ENCODE data around the gene VAV3. TPM values are rescaled to one million over a fixed set of nuclear protein-coding genes. Genes with fewer than 3 reads are reported as not detected.

Gene VAV3
- total and polyA plus RNA-seq, 2 of the 8 experiments (the other 6 are each of a cell fraction or from before 2014, with no cell fraction given): 2.9 to 7.9 TPM

DNA sequence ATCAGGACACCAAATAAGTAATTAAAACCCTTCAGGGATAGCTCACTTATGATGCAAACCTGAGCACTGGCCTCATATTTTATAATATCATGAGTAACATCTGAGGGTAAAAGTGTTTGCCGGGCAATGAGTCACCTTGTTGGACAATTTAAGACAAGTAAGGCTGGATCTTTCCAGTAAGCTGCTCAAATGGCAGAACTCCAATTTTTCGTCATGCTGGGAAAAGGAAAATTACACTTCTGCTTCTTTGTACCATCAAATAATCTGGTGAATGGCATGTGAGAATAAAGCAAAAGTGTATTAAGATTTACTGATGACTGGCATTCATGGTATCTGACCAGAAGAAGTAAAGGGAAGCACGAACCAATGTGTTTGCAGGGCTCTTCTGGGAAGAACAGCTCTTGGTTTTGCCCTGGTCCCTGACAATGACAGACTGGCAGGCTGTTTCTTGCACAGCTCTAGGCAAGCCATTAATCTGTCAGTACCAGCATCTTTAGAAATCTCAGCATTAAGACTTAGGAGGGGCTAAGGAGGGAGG lies 392.2 kb downstream of the VAV3 start:
- no peaks in the 10 kb centered on the region for H3K79me2 ChIP-seq (ENCODE audit: control insufficient read depth in 1 of 2, insufficient read depth in 2 of 2, low read length in 2 of 2)
- no peak overlapping the region for H2BK12ac ChIP-seq (ENCODE audit: low read depth, low read length)
- H3K14ac ChIP-seq (ENCODE audit: insufficient read length): no peak overlapping the region
- CTCF ChIA-PET (ENCODE audit: partially characterized antibody): interaction anchor here (1.9 kb wide), 1 partner anchor 167 kb away, joined by 4 read pairs; no protein-coding TSS in a partner anchor
- no peaks in the 10 kb centered on the region for H4K20me1 ChIP-seq (replicated peaks in 1 of 2; ENCODE audit: control insufficient read depth in 1 of 2, insufficient read depth in 2 of 2, low read length in 2 of 2)
- 84% methylated on average over 3 of the region's 3 CpGs; no CpG with 5 or more reads in 1 of the 2 experiments for WGBS, 2 experiments (ENCODE audit: extremely low coverage in 1 of 2, insufficient coverage in 1 of 2, insufficient read length in 1 of 2, insufficient replicate concordance in 2 of 2, low coverage in 1 of 2, low lambda C conversion rate in 2 of 2, missing lambda C conversion rate in 1 of 2)
- H3K9me3 ChIP-seq (ENCODE audit: insufficient read depth in 2 of 2, low read depth in 1 of 2, low read length in 1 of 2): no peaks in the 10 kb centered on the region
- no peak overlapping the region for H4K8ac ChIP-seq (ENCODE audit: extremely low read depth, insufficient read depth, low read length)
- DNase-seq (ENCODE audit: low read depth in 1 of 2, low spot score in 2 of 2) (no peak), FAIRE-seq (no peak)
- no peak overlapping the region for H2AK5ac ChIP-seq (ENCODE audit: low read depth, low read length)
- H3K9ac ChIP-seq (replicated peaks in 1 of 4; ENCODE audit: extremely low read depth in 1 of 4, low read depth in 3 of 4, low read length in 3 of 4): peak overlapping the region in 1 of 4 experiments; percentile 13; a peak in 1 of 7 replicates
- H2BK120ac ChIP-seq (replicated peaks; ENCODE audit: low read depth, low read length): no peak overlapping the region
- H3K56ac ChIP-seq (replicated peaks; ENCODE audit: insufficient read length, low read depth, low read length): no peak overlapping the region
- no peak overlapping the region for H3K4me3 ChIP-seq (ENCODE audit: extremely low read depth in 1 of 4, insufficient read depth in 2 of 4, low read depth in 3 of 4, low read length in 4 of 4)
- H3K4me1 ChIP-seq (replicated peaks in 1 of 4; ENCODE audit: control insufficient read depth in 3 of 4, insufficient read depth in 4 of 4, low read length in 3 of 4): no peaks in the 10 kb centered on the region
- no peak overlapping the region for H4K91ac ChIP-seq (replicated peaks; ENCODE audit: insufficient read length, low read length)
- no peak overlapping the region for H3K4ac ChIP-seq (replicated peaks; ENCODE audit: insufficient read length, low read depth, low read length)
- H3K27me3 ChIP-seq (replicated peaks in 1 of 4; ENCODE audit: control insufficient read depth in 3 of 4, extremely low read depth in 1 of 4, insufficient read depth in 3 of 4, low read length in 3 of 4): no peaks in the 10 kb centered on the region
- H2BK5ac ChIP-seq (ENCODE audit: low read depth, low read length): no peak overlapping the region
- H3K27ac ChIP-seq (ENCODE audit: low read depth, low read length): no peak overlapping the region
- no peak overlapping the region for H3K18ac ChIP-seq (ENCODE audit: extremely low read depth, low read length)
- H2AFZ ChIP-seq (ENCODE audit: low read length): no peak overlapping the region
- H3K36me3 ChIP-seq (ENCODE audit: control insufficient read depth in 2 of 4, insufficient read depth in 4 of 4, low read length in 3 of 4): no peaks in the 10 kb centered on the region
- H2BK15ac ChIP-seq (ENCODE audit: low read length): no peak overlapping the region
- POLR2A ChIA-PET (ENCODE audit: partially characterized antibody): interaction anchor here (0.6 to 1.0 kb wide), 2 partner anchors 299 to 1650 kb away, joined by 3 read pairs; no protein-coding TSS in a partner anchor
- no peak overlapping the region for H4K5ac ChIP-seq (ENCODE audit: insufficient read length, low read depth, low read length)
- no peak overlapping the region for H3K4me2 ChIP-seq (ENCODE audit: insufficient read depth in 1 of 2, low read depth in 2 of 2, low read length in 2 of 2)
- no peak overlapping the region for H2BK20ac ChIP-seq (ENCODE audit: low read length)
- H3K79me1 ChIP-seq (ENCODE audit: low read depth, low read length): no peaks in the 10 kb centered on the region
- H3K23ac ChIP-seq (ENCODE audit: insufficient read length): no peak overlapping the region
- H3K23me2 ChIP-seq (ENCODE audit: low read depth, low read length): no peaks in the 10 kb centered on the region
- no peak for TF ChIP-seq KDM1A (IDR thresholded peaks at IDR 0.05; ENCODE audit: borderline replicate concordance, low read length)
- TF ChIP-seq JUN (IDR thresholded peaks at IDR 0.05; ENCODE audit: low read depth, low read length): no peak
- no peak for TF ChIP-seq SIX5 (IDR thresholded peaks at IDR 0.05; ENCODE audit: low read depth, low read length)
- TF ChIP-seq, protein P1, sequence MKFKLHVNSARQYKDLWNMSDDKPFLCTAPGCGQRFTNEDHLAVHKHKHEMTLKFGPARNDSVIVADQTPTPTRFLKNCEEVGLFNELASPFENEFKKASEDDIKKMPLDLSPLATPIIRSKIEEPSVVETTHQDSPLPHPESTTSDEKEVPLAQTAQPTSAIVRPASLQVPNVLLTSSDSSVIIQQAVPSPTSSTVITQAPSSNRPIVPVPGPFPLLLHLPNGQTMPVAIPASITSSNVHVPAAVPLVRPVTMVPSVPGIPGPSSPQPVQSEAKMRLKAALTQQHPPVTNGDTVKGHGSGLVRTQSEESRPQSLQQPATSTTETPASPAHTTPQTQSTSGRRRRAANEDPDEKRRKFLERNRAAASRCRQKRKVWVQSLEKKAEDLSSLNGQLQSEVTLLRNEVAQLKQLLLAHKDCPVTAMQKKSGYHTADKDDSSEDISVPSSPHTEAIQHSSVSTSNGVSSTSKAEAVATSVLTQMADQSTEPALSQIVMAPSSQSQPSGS (IDR thresholded peaks at IDR 0.05; ENCODE audit: low read length): no peak
- TF ChIP-seq, protein P2, sequence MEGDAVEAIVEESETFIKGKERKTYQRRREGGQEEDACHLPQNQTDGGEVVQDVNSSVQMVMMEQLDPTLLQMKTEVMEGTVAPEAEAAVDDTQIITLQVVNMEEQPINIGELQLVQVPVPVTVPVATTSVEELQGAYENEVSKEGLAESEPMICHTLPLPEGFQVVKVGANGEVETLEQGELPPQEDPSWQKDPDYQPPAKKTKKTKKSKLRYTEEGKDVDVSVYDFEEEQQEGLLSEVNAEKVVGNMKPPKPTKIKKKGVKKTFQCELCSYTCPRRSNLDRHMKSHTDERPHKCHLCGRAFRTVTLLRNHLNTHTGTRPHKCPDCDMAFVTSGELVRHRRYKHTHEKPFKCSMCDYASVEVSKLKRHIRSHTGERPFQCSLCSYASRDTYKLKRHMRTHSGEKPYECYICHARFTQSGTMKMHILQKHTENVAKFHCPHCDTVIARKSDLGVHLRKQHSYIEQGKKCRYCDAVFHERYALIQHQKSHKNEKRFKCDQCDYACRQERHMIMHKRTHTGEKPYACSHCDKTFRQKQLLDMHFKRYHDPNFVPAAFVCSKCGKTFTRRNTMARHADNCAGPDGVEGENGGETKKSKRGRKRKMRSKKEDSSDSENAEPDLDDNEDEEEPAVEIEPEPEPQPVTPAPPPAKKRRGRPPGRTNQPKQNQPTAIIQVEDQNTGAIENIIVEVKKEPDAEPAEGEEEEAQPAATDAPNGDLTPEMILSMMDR (IDR thresholded peaks at IDR 0.05; ENCODE audit: control extremely low read depth in 1 of 3, insufficient read depth in 1 of 3, low read depth in 1 of 3, low read length in 3 of 3): no peak
- TF ChIP-seq, protein P3, sequence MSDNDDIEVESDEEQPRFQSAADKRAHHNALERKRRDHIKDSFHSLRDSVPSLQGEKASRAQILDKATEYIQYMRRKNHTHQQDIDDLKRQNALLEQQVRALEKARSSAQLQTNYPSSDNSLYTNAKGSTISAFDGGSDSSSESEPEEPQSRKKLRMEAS (IDR thresholded peaks at IDR 0.05): no peak
- no peak for TF ChIP-seq ASH2L (IDR thresholded peaks at IDR 0.05; ENCODE audit: low read length)
- TF ChIP-seq FOSL1 (IDR thresholded peaks at IDR 0.05; ENCODE audit: insufficient read depth, low read depth, low read length): no peak
- no peak for TF ChIP-seq NRF1 (IDR thresholded peaks at IDR 0.05; ENCODE audit: low read depth, low read length)
